NCI-H82 treated with DMSO at 0.1 percent for 48 hours (cell line): ENCODE results near the gene MAPK12.

Source experiments
- DNase-seq: peaks from one replicate; lab custom pipeline; 2025; ENCODE audit not compliant: unreplicated experiment; lab: John Stamatoyannopoulos, UW

Gene MAPK12

GRCh38 chr22:50236731-50237409 is 24.6 kb downstream of the MAPK12 start:
- no peak for DNase-seq

GRCh38 chr22:50233223-50233622 is 28.3 kb downstream of the MAPK12 start:
- DNase-seq, result no peak

- no peak for DNase-seq
These were observed 28.9 kb downstream of the MAPK12 start for GRCh38 chr22:50232481-50233151.

GRCh38 chr22:50229370-50229769 is 32.1 kb downstream of the MAPK12 start:
- DNase-seq, result no peak

GRCh38 chr22:50228366-50228765 is 33.1 kb downstream of the MAPK12 start:
- DNase-seq, result no peak

GRCh38 chr22:50227579-50228215 is 33.8 kb downstream of the MAPK12 start:
- no peak for DNase-seq

- no peak for DNase-seq
These were observed 34.7 kb downstream of the MAPK12 start for GRCh38 chr22:50226875-50227165.

GRCh38 chr22:50226063-50226874 is 35.2 kb downstream of the MAPK12 start:
- DNase-seq, result no peak

GRCh38 chr22:50225200-50225969 is 36.1 kb downstream of the MAPK12 start:
- no peak for DNase-seq

GRCh38 chr22:50224071-50224470 is 37.4 kb downstream of the MAPK12 start:
- no peak for DNase-seq

GRCh38 chr22:50222508-50222907 is 39.0 kb downstream of the MAPK12 start:
- no peak for DNase-seq

- no peak for DNase-seq
These were observed 39.8 kb downstream of the MAPK12 start for GRCh38 chr22:50221410-50222300.

GRCh38 chr22:50220603-50221409 is 40.7 kb downstream of the MAPK12 start:
- DNase-seq, result no peak

GRCh38 chr22:50219800-50220602 is 41.5 kb downstream of the MAPK12 start:
- no peak for DNase-seq

GRCh38 chr22:50218996-50219727 is 42.3 kb downstream of the MAPK12 start:
- DNase-seq, result no peak

- no peak for DNase-seq
These were observed 43.1 kb downstream of the MAPK12 start for GRCh38 chr22:50218153-50218995.
